ENCODE data around the gene PARP11. TPM values are rescaled to one million over a fixed set of nuclear protein-coding genes. Genes with fewer than 3 reads are reported as not detected.

PARP11 gene
- total RNA-seq, 2 experiments from 2014 or later: 49.1 to 53.6 TPM

DNA sequence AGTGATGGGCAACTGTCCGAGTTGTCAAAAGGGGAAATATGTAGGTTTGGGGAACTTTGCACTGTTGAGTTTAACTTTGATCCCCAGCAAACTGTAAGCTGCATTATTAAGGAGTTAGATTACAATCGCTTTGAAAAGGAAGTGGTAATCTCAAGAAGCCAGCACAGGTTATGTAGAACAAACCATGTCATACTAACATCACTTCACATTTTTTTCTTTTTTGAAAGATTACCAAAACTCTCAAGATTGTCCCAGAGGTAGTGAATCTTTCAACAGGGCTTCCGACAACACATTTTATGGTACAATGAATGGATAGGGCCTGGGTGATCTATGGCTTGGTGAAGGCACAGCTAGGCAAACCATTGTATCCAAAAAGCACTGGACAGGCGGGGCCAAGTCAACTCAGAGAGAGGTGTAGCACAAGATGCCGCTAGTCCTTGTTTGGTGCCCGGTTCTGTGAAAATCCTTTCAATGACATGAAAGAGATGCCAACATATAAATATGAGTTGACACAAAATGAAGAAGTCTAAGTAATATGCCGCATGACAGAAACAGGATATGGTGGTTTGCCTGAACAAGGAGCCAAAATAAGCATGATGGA lies 24.3 kb upstream of the PARP11 start:
- Mint-ChIP-seq H3K9me3 (peaks cover 5% of the 10 kb centered on the region), H3K27me3 (no peaks in the 10 kb centered on the region)
- DNase-seq: peak; percentile 32

DNA sequence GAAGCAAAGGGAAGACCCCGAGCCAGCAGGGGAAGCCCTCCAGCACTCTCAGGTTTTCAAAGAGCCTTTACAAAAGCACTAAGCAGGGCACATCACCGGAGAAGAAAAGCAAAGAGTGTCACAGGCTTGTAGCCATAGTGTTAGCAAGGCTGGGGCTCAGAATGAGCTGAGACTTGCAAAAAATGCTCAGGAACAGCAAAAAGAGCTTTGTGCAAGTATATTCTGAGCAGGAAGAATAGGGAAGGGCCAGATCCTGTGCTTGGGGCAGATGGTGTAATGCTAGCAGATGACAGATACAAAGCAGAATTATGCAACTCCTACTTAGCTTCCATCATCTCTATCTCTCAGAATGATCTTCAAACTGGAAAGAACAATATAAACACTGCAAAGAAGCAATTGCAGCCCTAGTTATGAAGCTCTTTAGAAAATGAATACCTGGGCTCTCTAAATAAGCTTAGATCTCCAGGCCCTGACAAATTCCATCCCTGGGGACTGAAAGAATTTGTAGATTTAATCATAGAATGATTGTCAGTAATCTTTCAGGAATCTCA lies 23.7 kb upstream of the PARP11 start:
- Mint-ChIP-seq H3K4me1 (peaks cover 39% of the 10 kb centered on the region), H3K9me3 (peaks cover 5% of the 10 kb centered on the region), H3K36me3 (ENCODE audit: low read depth) (peaks cover 5% of the 10 kb centered on the region), H3K27ac (peak overlapping the region; percentile 94), H3K27me3 (no peaks in the 10 kb centered on the region), H3K4me3 (peak overlapping the region; percentile 59)
- POLR2A ChIA-PET: no interaction called here
- CTCF ChIA-PET: interaction anchor here (1.3 to 2.2 kb wide), 5 partner anchors 11 to 380 kb away, joined by 3 to 14 read pairs (median 5); no protein-coding TSS in a partner anchor
- peak; percentile 10 for DNase-seq

More for the DNA sequence above, 24.3 kb upstream of the PARP11 start:
- peak overlapping the region; percentile 59 for H3K4me3 Mint-ChIP-seq
- ChIA-PET POLR2A (no interaction called here), CTCF (interaction anchor here (1.3 to 2.2 kb wide), 3 partner anchors 12 to 93 kb away, joined by 3 to 14 read pairs (median 5); no protein-coding TSS in a partner anchor)
- H3K4me1 Mint-ChIP-seq: peaks cover 39% of the 10 kb centered on the region
- peak overlapping the region; percentile 94 for H3K27ac Mint-ChIP-seq
- peaks cover 5% of the 10 kb centered on the region for H3K36me3 Mint-ChIP-seq (ENCODE audit: low read depth)

DNA sequence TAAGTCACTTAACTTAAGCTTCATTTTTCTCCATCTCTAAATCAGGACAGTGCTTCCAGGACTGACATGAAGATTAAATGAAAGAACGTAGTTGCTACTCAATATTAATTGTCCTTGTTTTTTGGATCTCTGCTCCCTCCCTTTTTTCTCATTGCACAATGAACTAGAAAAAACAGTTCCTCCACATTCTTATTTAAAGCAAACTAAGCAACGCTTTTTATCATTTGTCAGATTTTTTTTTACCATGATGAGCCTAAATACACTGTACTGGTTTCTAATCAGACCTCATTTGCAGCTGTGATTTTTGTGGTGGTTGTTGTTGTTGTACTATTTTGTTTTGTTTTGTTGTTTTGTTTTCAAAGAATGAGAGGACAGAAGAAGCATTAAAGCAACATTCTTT lies 23.2 kb upstream of the PARP11 start:
- H3K4me3 Mint-ChIP-seq: no peak overlapping the region
- POLR2A ChIA-PET: no interaction called here
- peak overlapping the region; percentile 94 for H3K27ac Mint-ChIP-seq
- CTCF ChIA-PET: interaction anchor here (1.3 to 2.2 kb wide), 5 partner anchors 11 to 381 kb away, joined by 3 to 14 read pairs (median 5); no protein-coding TSS in a partner anchor
- H3K4me1 Mint-ChIP-seq: peaks cover 39% of the 10 kb centered on the region
- H3K27me3 Mint-ChIP-seq: no peaks in the 10 kb centered on the region
- DNase-seq: no peak
- H3K36me3 Mint-ChIP-seq (ENCODE audit: low read depth): peaks cover 5% of the 10 kb centered on the region
- H3K9me3 Mint-ChIP-seq: peaks cover 5% of the 10 kb centered on the region

- Mint-ChIP-seq H3K4me1 (peaks cover 17% of the 10 kb centered on the region), H3K27me3 (no peaks in the 10 kb centered on the region), H3K9me3 (no peaks in the 10 kb centered on the region), H3K4me3 (no peak overlapping the region), H3K27ac (no peak overlapping the region), H3K36me3 (ENCODE audit: low read depth) (no peaks in the 10 kb centered on the region)
- ChIA-PET POLR2A (no interaction called here), CTCF (interaction anchor here (1.6 to 2.4 kb wide), 3 partner anchors 9 to 384 kb away, joined by 5 to 12 read pairs (median 6); no protein-coding TSS in a partner anchor)
- no peak for DNase-seq
Observed at GRCh38 chr12:3892631-3893030, 19.4 kb upstream of the PARP11 start.

DNA sequence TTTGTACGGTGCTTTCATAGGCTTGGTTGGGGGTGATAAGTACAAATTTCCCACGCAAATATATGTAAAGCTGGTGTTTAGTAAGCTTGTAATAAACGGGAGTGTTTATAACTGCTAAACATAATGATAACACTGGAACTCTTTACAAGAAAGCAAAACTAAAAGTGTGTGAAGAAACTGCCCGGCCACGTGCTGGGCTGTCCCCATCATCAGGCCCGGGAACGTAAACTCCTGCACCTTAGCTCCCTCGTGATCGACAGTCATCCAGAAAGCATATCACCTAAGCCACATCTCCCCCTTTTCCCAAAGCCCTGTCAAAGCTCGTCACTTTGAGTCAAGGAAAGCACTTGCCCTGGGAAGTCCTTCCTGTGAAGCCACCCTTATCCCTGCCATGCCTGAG lies 18.0 kb upstream of the PARP11 start:
- Mint-ChIP-seq H3K36me3 (ENCODE audit: low read depth) (no peaks in the 10 kb centered on the region), H3K27me3 (no peaks in the 10 kb centered on the region), H3K9me3 (no peaks in the 10 kb centered on the region), H3K4me3 (no peak overlapping the region), H3K27ac (no peak overlapping the region), H3K4me1 (peaks cover 9% of the 10 kb centered on the region)
- DNase-seq: no peak
- ChIA-PET CTCF (interaction anchor here (1.1 to 2.2 kb wide), 4 partner anchors 8 to 385 kb away, joined by 3 to 7 read pairs (median 5); no protein-coding TSS in a partner anchor), POLR2A (no interaction called here)

DNA sequence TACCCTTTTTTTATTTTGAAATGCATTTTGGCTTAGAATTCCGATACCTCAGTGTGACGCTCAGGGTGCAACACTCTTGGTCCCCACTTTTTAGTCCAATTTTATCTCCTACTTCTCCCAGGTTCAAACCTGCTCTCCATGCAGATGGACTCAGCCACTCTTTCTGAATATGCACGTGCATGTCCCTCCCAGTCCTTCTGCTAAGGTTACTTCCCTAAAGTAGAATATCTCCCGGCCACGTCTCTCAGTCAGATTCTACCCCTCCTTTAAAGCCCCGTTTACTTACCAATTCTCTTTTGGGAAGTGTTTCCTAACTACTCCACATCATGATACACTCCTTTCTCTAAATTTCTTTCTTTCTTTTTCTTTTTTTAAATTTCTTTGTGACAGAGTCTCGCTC lies 15.5 kb upstream of the PARP11 start:
- no peak overlapping the region for H3K4me3 Mint-ChIP-seq
- no peaks in the 10 kb centered on the region for H3K36me3 Mint-ChIP-seq (ENCODE audit: low read depth)
- ChIA-PET POLR2A (no interaction called here), CTCF (interaction anchor here (1.5 to 2.1 kb wide), 2 partner anchors 10 to 388 kb away, joined by 3 to 10 read pairs; no protein-coding TSS in a partner anchor)
- no peak overlapping the region for H3K27ac Mint-ChIP-seq
- H3K9me3 Mint-ChIP-seq: no peaks in the 10 kb centered on the region
- H3K4me1 Mint-ChIP-seq: peaks cover 21% of the 10 kb centered on the region
- H3K27me3 Mint-ChIP-seq: peaks cover 4% of the 10 kb centered on the region
- DNase-seq: no peak

DNA sequence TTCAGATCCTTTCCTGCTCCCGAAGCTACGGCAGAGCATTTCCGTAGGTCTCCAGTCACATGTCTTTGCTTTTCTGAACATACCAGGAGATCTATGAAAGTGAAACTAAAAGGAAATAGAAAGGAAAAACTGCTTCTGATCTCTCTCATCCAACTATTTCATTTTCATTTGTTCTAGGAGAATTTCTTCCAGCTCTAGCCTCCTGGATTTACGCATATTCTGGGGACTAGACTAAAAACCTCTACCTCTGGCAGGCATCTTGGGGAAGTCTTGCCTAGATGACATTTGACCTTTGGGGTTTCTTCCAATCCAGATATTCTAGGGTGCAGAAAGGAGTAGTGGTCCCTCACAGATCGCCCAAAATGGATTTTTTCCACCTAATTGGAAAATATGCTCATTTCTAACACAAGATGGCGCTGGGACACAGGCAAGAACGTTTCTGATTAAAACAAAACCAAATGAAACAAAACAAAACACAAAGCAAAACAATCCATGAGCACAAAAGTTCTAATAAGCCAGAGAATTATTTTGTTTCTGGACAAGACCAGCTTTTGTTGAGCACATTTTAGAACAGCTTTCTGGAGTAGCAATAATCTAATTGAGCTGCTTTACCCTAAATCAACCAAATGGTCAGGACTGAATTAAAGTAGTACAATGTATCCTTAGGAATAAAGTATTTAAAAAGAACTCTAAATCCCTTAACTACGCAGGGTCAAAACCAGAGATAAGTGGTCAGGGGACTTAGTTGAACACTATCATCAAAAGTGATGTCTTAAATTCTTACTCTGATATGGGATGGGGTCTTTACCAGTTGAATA lies 12.3 kb upstream of the PARP11 start:
- Mint-ChIP-seq H3K4me1 (peaks cover 23% of the 10 kb centered on the region), H3K4me3 (no peak overlapping the region), H3K27ac (peak overlapping the region; percentile 14), H3K9me3 (no peaks in the 10 kb centered on the region), H3K27me3 (peaks cover 7% of the 10 kb centered on the region), H3K36me3 (ENCODE audit: low read depth) (no peaks in the 10 kb centered on the region)
- DNase-seq: peak; percentile 68
- ChIA-PET POLR2A (interaction anchor here (0.6 to 1.5 kb wide), 2 partner anchors 391 to 931 kb away, joined by 3 to 5 read pairs; no protein-coding TSS in a partner anchor), CTCF (interaction anchor here (0.6 to 7.2 kb wide), 29 partner anchors 9 to 424 kb away, joined by 3 to 80 read pairs (median 4); partner anchors contain the start of gene PARP11)

DNA sequence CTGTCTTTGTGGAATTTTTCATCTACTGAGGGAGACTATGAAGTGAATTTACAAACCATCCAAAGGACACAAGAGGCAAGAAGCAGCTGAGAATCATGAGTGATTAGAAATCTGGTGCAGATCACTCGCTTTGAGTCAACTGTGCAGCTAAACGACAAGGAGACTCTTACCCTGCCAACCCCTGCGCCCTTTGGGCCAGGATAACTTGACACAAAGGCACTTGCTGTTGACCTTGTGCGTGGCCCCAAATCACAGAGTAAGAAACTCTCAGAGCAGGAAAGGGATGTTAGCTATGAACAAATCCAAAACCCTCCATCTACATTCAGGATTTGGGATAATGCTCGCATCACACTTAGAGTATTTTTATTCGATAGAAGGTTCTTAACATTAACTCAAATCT lies 11.5 kb upstream of the PARP11 start:
- DNase-seq: no peak
- H3K27ac Mint-ChIP-seq: no peak overlapping the region
- H3K27me3 Mint-ChIP-seq: peaks cover 7% of the 10 kb centered on the region
- no peaks in the 10 kb centered on the region for H3K9me3 Mint-ChIP-seq
- ChIA-PET CTCF (interaction anchor here (0.6 to 7.2 kb wide), 18 partner anchors 9 to 402 kb away, joined by 3 to 80 read pairs (median 4); no protein-coding TSS in a partner anchor), POLR2A (no interaction called here)
- no peak overlapping the region for H3K4me3 Mint-ChIP-seq
- H3K36me3 Mint-ChIP-seq (ENCODE audit: low read depth): no peaks in the 10 kb centered on the region
- H3K4me1 Mint-ChIP-seq: peaks cover 28% of the 10 kb centered on the region

GRCh38 chr12:3882896-3883564 lies 9.8 kb upstream of the PARP11 start:
- POLR2A ChIA-PET: no interaction called here
- H3K27ac Mint-ChIP-seq: no peak overlapping the region
- peaks cover 7% of the 10 kb centered on the region for H3K27me3 Mint-ChIP-seq
- H3K4me1 Mint-ChIP-seq: peaks cover 40% of the 10 kb centered on the region
- H3K4me3 Mint-ChIP-seq: no peak overlapping the region
- CTCF ChIA-PET: interaction anchor here (0.6 to 7.2 kb wide), 13 partner anchors 9 to 613 kb away, joined by 3 to 80 read pairs (median 3); partner anchors contain the start of gene PARP11
- no peaks in the 10 kb centered on the region for H3K9me3 Mint-ChIP-seq
- DNase-seq: peak; percentile 38
- peaks cover 3% of the 10 kb centered on the region for H3K36me3 Mint-ChIP-seq (ENCODE audit: low read depth)

- no peak overlapping the region for H3K27ac Mint-ChIP-seq
- H3K4me3 Mint-ChIP-seq: no peak overlapping the region
- H3K36me3 Mint-ChIP-seq (ENCODE audit: low read depth): peaks cover 5% of the 10 kb centered on the region
- H3K4me1 Mint-ChIP-seq: peaks cover 44% of the 10 kb centered on the region
- CTCF ChIA-PET: interaction anchor here (0.9 to 7.2 kb wide), 8 partner anchors 9 to 410 kb away, joined by 3 to 80 read pairs (median 4); partner anchors contain the start of gene PARP11
- H3K9me3 Mint-ChIP-seq: peaks cover 5% of the 10 kb centered on the region
- POLR2A ChIA-PET: no interaction called here
- peaks cover 7% of the 10 kb centered on the region for H3K27me3 Mint-ChIP-seq
- DNase-seq: no peak
Observed at GRCh38 chr12:3882406-3882805, 9.2 kb upstream of the PARP11 start.

GRCh38 chr12:3881281-3881950 lies 8.2 kb upstream of the PARP11 start:
- Mint-ChIP-seq H3K4me1 (peaks cover 41% of the 10 kb centered on the region), H3K4me3 (no peak overlapping the region), H3K9me3 (peaks cover 5% of the 10 kb centered on the region), H3K27ac (no peak overlapping the region), H3K36me3 (ENCODE audit: low read depth) (peaks cover 5% of the 10 kb centered on the region), H3K27me3 (peaks cover 7% of the 10 kb centered on the region)
- ChIA-PET POLR2A (no interaction called here), CTCF (interaction anchor here (7.2 kb wide), 1 partner anchor 395 kb away, joined by 80 read pairs; no protein-coding TSS in a partner anchor)
- DNase-seq: no peak

GRCh38 chr12:3879846-3880245 lies 6.6 kb upstream of the PARP11 start:
- Mint-ChIP-seq H3K9me3 (peaks cover 5% of the 10 kb centered on the region), H3K36me3 (ENCODE audit: low read depth) (peaks cover 5% of the 10 kb centered on the region), H3K27ac (peak overlapping the region; percentile 87), H3K27me3 (peaks cover 7% of the 10 kb centered on the region), H3K4me3 (peak overlapping the region; percentile 39), H3K4me1 (peaks cover 28% of the 10 kb centered on the region)
- no peak for DNase-seq
- POLR2A ChIA-PET: no interaction called here
- CTCF ChIA-PET: no interaction called here
